NAMALWA (cell line): Measurements from ENCODE around the gene AAMP.
"Not testable (repeated sequence)": the region's sequence is repeated elsewhere in the genome, so short reads cannot be mapped to it uniquely, and the experiment has no call there.

Experiments
- DNase-seq: peaks from one replicate; pipeline ENCODE4 v3.0.0-alpha.2; 2015; ENCODE audit warnings: low spot score

Gene AAMP, protein sequence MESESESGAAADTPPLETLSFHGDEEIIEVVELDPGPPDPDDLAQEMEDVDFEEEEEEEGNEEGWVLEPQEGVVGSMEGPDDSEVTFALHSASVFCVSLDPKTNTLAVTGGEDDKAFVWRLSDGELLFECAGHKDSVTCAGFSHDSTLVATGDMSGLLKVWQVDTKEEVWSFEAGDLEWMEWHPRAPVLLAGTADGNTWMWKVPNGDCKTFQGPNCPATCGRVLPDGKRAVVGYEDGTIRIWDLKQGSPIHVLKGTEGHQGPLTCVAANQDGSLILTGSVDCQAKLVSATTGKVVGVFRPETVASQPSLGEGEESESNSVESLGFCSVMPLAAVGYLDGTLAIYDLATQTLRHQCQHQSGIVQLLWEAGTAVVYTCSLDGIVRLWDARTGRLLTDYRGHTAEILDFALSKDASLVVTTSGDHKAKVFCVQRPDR

DNA sequence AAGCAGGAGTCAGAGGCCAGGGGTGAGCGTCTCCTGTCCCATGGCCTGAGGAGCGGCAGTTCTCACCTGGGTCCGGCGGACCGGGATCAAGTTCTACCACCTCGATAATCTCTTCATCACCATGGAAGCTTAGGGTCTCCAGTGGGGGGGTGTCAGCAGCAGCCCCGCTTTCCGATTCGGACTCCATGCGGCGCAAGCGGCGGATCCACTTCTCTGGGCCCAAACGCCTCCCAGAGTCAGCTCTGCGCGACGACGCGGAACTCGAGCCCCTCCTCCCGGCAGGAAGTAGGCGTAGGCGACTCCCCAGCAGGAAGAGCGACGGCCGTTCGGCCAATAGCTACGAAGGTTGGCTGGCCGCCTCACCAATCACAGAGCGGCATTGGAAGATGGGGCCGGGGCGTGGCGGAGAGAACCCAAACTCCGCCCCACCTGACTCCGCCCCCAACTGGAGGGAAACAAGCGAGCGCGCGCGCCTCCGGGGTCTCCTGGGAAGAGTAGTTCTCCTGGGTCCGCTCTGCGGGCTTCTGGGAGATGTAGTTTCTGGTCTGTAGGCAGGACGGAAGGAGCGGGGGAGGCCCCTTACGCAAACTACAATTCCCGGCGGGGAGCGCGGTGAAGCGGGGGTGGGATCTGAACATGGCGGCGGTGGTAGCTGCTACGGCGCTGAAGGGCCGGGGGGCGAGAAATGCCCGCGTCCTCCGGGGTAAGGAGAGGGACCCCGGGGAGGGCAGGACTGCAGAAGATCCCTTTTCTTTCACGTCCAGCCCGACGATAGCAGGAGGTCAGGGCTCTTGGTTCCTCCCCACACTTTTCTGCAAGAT is at the start of gene AAMP, which contains the start of gene PNKD:
TSS of gene AAMP (minus strand) at position 238 of the 821 bp plus-strand sequence. CDS start at position 187, 51 bp downstream.
TSS of gene PNKD (plus strand) at position 620 of the 821 bp plus-strand sequence. CDS start at position 637, 17 bp downstream.
- DNase-seq: peak; percentile 99

DNA sequence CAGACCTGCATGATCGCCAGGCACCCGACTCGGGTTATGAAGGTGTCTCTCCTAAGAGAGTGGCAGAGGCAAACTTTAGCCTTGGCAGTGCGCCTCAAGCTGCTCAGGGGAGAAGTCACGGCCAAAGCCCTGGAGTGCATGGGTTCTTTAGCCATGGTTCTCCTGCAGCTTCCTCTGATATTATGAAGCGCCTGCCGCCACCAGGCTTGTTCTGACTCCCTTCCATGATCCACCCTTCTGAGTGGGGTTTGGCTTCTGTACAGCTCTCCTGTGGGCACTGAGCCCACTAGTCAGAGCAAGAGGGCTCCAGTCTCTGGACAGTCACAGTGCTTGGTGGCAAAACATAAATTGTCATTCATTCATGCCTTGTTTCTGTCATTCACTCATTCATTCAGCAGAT is 48.3 kb upstream of the AAMP start:
- no peak for DNase-seq

DNA sequence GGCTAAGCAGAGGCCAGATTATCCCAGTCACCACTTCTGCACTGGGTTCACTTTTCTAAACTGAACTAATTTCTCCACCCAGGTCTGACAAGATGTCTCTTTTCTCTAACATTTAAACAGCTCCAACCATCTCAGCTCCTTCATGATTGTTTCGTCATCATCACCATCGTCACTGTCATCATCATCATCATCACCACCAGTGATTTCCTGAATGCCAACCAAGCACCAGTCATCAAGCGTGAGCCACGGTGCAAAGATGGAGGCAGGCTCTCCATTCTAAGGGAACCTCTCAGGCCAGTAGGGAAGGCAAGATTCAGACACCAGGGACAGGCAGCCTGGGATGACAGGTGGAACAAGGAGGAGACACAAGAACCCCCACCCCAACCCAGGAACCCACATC is 47.9 kb upstream of the AAMP start:
- no peak for DNase-seq

DNA sequence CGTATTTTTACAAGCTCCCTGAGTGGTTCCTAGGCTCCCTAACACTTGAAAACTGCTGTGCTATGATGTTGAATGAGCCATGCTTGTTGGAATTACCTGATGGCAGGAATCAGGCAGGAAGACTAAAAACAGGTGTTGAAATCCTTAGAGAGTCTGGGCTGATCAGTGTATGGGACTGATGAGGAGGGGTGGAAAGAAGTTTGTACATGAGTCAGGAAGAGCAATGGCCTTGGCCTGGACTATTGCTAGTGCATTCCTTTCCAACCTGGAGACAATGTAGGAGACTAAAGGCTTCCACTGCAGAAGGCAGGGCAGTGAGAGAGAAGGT is 47.3 kb upstream of the AAMP start:
- DNase-seq: no peak

DNA sequence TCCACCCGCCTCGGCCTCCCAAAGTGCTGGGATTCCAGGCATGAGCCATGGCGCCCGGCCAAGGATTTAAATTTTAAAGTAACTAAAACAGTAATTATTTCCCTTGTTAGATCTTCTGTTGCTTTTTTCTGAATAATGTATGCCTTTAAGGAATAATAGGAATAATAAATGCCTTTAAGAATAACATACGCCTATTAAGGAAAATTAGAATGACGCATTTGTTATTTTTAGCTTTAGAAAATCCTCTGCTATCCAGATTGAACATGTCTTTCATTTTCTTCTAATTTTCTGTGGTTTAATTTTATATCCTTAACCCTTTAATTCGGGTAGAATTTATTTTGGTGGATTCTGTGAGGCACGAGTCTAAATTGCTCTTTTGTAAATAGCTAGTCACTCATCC is 45.5 kb upstream of the AAMP start:
- no peak for DNase-seq

DNA sequence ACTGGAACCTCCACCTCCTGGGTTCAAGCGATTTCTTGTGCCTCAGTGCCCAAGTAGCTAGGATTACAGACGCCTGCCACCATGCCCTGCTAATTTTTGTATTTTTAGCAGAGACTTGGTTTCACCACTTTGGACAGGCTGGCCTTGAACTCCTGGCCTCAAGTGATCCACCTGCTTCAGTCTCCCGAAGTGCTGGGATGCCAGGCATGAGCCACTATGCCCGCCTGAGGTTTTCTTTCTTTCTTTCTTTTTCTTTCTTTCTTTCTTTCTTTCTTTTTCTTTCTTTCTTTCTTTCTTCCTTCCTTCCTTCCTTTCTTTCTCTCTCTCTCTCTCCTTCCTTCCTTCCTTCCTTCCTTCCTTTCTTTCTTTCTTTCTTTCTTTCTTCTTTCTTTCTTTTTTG is 44.8 kb upstream of the AAMP start:
- not testable (repeated sequence) for DNase-seq

DNA sequence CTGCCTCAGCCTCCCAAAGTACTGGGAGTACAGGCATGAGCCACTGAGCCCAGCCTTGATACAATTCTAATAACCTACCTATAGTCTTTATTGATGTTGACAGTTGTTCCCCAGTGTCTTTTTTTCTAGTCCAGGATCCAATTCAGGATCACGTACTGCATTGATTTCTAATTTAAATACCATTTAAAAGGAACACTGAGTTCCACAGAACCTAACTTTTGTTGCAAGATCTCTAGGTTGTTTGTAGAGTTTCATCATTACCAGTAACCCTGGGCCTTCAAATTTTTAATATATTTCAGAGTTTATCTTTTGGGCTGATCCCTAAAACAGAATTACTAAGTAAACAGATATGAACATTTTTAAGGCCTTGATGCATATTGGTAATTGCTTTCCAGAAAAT is 43.4 kb upstream of the AAMP start:
- DNase-seq: no peak

DNA sequence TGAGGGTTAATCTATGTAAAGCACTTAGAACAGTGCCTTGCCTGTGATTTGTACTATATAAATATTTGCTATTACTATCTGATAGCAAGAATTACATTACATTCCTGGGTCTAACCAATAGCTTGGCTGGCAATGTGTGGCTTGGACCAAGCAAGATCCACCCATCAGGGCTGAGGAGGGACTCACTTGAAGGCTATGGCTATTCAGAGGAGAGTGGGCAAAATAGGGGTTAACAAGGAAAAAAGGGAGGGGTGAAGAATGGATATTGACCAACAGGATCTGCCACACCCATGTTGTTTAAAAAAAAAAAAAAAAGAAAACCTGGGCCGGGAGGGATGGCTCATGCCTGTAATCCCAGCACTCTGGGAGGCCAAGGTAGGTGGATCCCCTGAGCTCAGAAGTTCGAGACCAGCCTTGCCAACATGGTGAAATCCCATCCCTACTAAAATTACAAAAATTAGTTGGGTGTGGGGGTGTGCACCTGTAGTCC is 42.4 kb upstream of the AAMP start:
- no peak for DNase-seq

DNA sequence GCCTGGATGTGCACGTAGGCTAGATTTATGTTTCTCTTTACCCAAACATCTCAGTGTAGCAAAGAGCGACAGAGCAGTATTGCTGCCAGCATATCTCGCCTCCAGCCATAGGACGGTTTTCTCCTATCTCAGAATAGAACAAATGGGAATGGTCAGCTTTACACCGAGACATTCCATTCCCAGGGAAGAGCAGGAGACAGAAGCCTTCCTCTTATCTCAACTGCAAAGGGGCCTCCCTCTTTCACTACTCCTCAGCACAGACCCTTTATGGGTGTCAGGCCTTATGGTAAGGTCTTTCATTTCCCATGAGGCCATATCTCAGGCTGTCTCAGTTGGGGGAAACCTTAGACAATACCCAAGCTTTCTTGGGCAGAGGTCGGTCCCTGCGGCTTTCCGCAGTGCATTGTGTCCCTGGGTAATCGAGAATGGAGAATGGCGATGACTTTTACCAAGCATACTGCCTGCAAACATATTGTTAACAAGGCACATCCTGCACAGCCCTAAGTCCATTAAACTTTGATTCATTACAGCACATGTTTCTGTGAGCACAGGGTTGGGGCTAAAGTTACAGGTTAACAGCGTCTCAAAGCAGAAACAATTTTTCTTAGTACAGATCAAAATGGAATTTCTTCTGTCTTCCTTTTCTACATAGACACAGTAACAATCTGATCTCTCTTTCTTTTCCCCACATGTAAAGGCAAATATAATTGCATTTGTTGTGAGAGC is 41.8 kb upstream of the AAMP start:
- not testable (repeated sequence) for DNase-seq

DNA sequence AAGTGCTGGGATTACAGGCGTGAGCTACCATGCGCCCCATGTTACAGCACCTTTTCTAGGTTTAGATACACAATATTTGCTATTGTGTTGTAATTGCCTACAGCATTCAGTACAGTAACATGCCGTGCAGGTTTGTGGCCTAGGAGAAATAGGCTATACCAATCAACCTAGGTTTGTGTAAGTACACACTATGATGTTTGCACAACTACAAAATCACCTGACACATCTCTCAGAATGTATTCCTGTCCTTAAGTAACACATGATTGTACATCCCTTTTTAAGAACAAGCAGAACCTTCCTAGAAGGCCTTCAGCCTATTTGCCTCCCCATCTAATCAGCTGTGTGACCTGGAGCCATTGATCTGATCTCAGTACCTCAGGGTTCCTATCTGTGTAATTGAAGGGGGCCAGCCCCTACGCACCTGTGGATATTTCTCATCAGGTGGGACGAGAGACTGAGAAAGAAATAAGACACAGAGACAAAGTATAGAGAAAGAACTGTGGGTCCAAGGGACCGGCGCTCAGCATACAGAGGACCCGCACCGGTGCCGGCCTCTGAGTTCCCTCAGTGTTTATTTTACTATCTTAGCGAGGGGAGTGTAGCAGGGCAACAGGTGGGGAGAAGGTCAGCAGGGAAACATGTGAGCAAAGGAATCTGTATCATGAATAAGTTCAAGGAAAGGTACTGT is 41.1 kb upstream of the AAMP start:
- DNase-seq: no peak

DNA sequence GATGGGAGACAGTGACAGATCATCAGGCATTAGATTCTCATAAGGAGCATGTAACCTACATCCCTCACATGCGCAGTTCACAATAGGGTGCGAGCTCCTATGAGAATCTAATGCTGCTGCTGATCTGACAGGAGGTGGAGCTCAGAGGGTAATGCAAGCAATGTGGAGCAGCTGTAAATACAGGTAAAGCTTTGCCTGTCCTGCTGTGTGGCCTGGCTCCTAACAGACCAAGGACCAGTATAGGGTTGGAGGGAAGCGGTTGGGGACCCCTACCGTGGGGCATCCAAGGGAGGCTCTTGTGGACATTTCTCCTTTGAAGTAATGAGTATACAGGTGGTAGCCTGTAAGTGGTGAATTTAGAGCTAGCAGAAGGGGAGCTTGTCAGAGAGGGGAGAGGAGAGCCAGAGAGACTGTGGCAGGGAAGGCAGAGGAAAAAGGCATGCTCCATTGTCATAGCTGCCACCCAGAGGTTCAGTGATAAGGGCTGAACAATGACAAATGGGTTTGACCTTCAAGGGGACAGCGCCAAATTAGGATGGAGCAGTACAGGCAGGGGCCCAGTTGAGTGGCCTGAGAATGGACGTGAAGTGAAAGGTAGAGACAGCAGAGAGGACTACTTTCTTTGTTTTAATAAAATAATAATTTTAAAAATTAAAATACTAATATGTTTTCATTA is 37.6 kb upstream of the AAMP start:
- no peak for DNase-seq

DNA sequence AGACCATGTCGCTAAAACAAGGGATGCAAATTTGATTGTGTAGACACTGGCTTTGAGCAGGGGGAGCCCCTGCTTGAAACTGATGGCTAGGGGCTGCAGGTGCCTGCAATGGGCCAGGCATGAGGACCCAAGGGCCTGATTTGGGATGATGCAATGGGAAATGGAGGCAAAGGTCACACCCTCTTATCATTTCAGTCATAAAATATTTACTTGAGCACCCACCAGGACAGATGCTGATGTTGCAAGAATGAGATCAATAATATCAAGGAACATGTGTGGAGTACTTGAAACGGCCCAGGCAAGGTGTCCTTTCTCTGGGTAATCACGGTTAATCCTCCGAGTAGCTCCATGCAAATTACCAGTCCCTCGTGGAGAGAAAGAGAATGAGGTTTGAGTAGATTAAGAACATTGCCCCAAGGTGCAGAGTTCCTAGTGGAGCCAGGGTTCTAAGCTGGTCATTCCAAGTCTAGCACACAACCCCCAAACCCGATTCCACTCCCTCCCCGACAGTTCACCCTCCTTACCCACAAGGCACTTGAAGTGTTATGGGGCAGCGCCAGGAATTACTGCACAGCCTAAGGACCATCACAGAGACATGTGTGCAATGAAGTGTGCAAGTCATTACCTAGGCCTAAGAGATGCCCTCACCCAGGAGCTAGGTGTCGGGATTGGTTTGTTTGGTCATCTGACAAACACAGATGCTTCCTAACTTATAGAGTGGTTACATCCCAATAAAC is 36.4 kb upstream of the AAMP start:
- no peak for DNase-seq

DNA sequence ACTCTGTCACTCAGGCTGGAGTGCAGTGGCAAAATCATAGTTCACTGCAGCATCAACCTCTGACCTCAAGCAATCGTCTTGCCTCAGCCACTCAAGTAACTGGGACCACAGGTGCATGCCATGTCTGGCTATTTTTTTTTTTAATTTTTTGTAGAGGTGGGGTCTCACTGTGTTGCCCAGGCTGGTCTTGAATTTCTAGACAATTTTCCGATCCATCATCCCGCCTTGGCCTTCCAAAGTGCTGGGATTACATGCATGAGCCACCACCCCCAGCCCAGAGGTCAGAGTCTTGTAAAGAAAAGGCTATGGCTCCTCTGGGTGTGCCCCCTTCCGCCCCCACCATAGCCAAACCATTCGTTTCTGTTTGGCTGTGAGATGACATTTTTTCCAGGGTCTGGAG is 35.4 kb upstream of the AAMP start:
- DNase-seq: no peak

DNA sequence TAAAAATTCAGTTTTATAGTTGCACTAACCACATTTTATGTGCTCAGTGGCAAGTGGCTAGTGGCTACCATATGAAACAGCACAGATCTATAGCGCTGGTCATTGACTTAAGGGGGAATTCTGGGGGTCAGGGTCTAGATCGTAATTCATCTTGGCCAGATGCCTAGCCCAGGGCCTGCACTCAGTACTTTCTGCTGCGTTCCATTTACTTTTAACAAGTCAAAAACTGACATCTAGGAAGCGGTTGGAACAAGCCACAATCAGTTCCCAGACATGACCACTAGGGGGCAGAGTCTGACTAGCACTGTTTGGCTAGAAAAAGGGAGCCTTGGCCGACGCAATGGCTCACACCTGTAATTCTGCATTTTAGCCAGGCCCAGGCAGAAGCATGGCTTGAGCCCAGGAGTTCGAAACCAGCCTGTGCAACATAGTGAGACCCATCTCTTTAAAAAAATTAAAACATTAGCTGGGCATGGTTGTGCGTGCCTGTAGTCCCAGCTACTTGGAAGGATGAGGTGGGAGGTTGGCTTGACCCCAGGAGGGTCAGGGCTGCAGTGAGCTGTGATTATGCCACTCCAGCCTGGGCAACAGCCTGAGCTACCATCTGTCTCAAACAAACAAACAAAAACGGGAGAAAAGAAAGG is 31.4 kb upstream of the AAMP start:
- peak; percentile 94 for DNase-seq

DNA sequence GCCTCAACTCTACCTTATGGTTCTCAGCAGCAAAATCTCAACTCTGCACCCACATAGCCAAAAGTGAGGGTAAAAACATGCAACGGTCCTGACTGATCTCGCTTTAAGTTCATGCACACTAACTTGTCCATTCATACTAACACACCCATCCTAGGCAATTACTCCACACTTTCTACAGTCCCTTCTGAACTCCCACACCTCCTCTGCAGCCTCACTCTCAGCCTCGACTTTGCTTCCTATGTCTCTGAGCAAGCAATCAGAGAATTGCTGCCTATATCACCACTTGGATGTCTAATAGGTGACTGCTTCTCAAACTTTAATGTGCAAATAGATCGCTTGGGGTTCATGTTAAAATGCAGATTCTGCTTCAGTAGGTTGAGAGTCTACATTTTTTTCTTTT is 30.2 kb upstream of the AAMP start:
- DNase-seq: no peak

DNA sequence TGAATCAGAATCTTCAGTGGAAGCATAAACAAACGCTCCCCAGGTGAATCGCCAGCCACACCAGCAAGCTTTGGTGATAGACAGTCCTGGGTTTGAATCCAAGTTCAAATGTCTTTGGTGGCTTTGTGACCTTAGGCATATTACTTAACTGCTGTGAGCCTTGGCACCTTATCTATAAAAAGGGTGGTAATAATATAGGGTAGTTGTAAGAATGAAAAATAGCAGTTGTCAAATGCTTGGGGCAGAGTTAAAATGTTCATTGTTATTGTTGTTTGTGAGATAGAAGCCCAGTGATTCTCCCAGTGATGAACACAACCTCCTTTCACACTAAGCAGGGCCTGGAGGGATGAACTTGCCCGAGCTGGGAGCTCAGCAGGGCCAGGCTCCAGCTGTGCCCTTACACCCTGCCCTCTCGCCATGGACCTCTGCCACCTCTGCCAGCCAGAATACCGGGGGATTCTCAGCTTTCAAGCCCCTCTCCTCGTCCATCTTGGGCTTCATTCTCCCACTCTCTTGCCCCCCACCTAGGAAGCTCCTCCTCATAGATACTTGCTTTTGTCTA is 28.5 kb upstream of the AAMP start:
- no peak for DNase-seq

DNA sequence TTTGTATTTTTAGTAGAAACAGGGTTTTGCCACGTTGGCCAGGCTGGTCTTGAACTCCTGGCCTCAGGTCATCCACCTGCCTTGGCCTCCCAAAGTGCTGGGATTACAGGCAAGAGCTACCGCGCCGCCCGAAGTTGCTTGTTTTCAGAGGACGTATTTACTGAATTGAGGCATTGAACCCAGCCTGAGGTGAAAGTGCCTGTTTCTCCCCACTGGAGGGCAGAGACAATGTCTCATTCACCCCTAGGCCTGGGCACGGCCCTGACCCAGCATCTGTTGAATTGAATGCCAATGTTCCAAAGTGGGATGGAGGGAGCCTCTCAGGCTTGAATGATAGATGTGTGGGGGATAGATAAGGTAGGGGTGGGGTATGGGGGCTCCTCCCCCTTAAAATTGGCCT is 26.9 kb upstream of the AAMP start:
- DNase-seq: no peak

DNA sequence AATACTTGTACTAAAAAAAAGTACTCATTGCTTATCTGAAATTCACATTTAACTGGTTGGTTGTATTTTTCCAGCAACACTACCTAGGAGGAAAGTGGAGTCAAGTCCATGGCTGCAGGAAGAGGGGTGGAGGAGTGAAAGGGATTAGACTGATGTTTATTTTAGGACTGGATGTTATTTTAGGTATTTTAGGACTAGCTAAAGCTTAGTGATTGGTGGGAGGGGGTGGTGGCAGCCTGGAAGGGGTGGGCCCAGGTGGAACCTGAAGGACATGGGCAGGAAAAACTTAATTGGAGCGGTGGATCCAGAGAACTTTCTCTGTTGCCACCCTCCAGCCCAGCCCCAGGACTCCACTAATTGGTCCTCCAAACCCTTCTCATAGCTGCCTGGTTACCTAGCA is 26.3 kb upstream of the AAMP start:
- DNase-seq: no peak

DNA sequence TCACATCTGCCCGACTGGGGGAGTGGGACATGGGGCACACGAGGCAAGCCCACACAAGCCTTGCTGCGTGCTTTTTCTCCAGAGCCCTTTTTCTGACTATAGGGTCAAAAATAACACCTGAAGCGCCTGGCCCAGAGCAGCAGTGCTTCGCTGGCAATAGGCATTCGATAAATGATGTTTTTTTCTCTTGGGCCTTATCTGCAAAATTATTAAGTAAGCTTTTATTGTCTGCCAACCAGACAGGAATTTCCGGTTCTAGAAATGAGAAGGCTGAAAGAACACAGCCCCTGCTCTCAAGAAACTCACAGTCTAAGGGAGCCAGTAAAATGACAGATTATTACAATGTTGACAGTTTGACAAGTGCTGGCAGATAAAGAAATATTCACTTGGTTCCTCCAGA is 25.1 kb upstream of the AAMP start:
- no peak for DNase-seq
